ENCODE results near the gene COMT.

DNA sequence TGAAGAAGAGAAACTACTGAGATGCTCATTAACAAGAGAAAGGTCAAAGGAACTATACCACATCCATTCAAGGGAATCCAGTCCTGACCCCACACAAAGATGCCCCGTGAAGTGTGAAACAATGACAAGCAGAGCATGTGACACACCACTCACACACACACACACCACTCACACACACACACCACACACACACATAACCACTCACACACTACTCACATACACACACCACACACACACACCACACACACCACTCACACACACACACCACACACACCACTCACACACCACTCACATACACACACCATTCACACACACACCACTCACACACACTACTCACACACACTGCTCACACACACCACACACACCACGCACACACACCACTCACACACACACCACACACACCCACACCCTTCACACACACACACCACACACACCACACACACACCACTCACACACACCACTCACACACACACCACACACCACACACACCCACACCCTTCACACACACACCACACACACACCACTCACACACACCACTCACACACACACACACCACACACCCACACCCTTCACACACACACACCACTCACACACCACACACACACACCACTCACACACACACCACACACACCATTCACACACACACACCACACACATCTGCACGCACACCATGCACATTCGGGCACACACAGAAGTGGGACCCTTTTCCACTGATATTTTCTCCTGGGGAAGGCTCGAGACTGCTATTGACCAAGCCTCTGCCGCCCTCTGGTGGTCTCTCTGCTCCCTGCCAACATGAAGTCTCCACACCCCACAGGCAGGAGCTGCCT, 32.0 kb upstream of the COMT start:
- TF ChIP-seq, protein P1, sequence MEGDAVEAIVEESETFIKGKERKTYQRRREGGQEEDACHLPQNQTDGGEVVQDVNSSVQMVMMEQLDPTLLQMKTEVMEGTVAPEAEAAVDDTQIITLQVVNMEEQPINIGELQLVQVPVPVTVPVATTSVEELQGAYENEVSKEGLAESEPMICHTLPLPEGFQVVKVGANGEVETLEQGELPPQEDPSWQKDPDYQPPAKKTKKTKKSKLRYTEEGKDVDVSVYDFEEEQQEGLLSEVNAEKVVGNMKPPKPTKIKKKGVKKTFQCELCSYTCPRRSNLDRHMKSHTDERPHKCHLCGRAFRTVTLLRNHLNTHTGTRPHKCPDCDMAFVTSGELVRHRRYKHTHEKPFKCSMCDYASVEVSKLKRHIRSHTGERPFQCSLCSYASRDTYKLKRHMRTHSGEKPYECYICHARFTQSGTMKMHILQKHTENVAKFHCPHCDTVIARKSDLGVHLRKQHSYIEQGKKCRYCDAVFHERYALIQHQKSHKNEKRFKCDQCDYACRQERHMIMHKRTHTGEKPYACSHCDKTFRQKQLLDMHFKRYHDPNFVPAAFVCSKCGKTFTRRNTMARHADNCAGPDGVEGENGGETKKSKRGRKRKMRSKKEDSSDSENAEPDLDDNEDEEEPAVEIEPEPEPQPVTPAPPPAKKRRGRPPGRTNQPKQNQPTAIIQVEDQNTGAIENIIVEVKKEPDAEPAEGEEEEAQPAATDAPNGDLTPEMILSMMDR (conservative IDR thresholded peaks at IDR 0.05; ENCODE audit: low read length): peak; percentile 97
- no peak for TF ChIP-seq EZH2phosphoT487 (IDR thresholded peaks at IDR 0.05; ENCODE audit: borderline replicate concordance, low read depth, low read length)
